Measurements from ENCODE around the gene BTBD19.

DNA sequence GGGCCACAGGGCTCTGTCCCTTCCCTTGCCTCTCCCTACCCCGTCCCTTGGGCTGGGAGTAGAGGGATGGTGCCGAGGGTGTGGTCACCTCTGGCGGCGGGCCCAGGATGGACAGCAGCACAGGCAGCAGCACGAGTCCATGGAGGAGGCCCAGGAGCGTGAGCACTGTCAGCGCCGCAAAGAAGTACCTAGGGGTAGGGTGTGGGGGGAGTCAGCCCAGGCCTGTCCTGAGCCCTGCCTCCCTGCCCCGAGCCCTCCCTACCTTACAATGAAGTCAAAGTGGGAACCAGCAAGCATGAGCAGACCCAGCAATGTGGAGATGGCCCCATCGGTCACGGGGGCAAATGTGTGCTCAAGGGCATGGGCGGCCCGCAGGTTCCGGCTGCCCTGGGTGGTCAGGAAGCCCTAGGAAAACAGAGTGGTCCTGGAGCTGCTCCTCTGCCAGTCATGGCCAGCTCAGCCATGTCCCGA lies 14.7 kb downstream of the BTBD19 start:
- TF ChIP-seq CTCF (conservative IDR thresholded peaks at IDR 0.05 in 1 of 2, IDR thresholded peaks at IDR 0.05 in 1 of 2; ENCODE audit: low read depth in 1 of 2, low read length in 2 of 2) (no peak), EZH2 (IDR thresholded peaks at IDR 0.05; ENCODE audit: low read length, missing control alignments) (no peak)

Measured in fibroblast of lung (primary cell).